ENCODE results near the gene POU6F1.
"Not testable (repeated sequence)": the region's sequence is repeated elsewhere in the genome, so short reads cannot be mapped to it uniquely, and the experiment has no call there.

Gene POU6F1

DNA sequence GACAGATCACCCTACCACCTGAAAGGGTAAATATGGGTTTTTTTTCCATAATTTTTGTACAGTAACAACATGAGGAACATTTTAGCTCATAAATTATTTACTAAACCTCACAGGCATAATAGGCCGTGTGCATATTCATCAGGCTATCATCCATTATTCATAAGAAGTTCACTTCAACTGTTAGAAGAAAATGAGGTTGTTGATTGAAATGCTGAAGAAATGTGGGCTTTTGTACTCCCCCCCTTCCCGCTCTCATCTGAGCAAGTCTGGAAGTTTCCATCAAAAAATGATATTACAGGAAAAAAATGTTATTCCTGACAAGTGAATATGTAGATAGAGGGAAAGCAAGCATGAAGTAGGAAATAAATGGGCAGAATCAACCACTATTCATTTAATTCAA is 7.9 kb upstream of the POU6F1 start:
- no peak for FAIRE-seq

DNA sequence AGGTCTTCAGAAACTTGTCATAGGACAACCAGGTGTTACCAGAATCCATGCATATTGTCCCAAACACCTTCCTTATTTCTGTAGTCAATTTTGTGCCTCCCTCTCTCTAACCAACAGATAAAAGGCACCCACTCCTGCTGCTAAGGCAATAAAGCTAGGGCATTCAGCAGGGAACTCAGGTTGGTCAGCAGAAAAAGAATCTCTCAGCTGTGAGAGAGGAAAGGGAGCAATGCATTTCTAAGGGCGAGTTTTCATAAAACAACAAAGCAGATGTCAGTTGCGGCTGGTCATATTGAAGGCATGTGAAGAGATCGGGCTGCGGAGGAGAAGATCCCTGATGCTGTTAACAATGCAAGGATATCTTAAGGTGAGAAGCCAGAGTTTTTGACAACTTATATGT is 7.4 kb upstream of the POU6F1 start:
- FAIRE-seq: no peak

GRCh38 chr12:51224625-51225024 is 6.8 kb upstream of the POU6F1 start:
- no peak for FAIRE-seq

- no peak for FAIRE-seq
Observed at GRCh38 chr12:51222461-51222860, 4.6 kb upstream of the POU6F1 start.

DNA sequence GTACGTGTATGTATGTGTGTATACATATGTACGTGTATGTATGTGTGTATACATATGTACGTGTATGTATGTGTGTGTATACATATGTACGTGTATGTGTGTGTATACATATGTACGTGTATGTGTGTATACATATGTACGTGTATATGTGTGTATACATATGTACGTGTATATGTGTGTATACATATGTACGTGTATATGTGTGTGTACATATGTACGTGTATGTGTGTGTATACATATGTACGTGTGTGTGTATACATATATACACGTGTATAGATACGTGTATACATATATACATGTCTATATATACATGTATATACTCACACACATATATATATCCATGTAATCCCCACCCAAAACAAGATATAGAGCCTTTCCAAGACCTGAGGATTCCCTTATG is 2.0 kb upstream of the POU6F1 start:
- FAIRE-seq: not testable (repeated sequence)

DNA sequence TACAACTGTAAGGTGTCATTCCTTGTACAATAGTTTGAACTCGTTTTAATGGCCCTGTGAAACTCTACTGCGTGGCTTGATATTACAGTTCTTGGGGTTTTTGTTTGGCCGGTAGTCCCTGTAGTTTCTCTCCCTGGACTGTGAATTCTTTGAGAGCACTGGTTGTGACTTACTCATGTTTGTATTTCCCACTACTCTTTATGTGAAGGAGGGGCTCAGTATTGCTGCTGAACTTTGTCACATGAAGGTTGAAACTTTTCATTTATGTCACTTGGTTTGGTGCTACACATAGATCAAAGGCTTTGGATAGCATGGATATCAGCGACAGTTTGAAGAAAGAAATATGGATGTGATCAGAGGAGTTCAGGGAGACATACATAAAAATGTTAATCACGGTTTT is 1.5 kb upstream of the POU6F1 start:
- FAIRE-seq: no peak

DNA sequence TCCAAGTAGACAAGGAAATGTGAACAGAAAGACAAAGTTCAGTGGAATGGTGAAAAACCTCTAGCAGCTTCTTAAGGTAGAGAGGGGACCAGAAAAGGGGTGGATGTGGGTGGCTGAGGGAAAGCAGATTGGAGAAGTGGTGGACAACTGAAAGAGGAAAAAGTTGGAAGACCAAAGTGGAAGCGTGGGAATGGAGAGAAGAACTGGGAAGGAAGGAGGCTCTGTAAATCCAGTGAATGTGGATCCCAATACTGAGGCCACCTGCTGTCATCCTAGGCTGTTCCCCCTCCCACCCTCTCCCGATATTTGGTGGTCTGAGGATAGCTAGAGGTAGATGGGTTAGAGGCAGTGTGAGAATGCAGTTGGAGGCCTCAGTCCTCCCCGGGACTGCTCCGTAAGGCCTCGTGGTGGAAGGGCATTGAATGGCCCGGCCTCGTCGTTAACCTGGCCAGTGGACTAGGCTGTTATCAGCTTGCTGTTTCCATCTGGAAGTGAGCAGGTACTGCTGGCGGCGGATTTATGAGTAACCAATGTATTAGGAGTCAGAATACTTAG is 822 bp upstream of the POU6F1 start:
- no peak for FAIRE-seq

GRCh38 chr12:51217133-51217967 is 512 bp downstream of the POU6F1 start:
- no peak for FAIRE-seq

DNA sequence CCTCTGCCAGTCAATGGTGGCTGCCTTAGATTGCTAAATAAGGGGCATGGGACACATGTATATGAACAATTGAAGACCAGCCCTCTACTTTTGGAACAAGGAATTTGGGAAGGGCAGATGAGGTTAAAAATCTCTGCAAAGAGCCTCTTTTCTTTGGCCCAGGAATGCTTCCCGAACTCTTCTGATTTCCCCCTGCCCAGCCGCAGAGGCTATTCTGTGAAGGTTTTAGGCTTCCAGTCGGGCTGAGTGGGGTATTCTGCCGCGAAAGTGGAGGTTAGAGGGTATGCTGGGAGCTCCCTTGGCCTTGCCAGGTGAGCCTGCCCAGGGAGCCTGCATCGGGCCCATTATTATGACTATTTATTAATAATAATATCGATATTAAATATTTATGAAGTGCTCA is 1.2 kb downstream of the POU6F1 start:
- no peak for FAIRE-seq

DNA sequence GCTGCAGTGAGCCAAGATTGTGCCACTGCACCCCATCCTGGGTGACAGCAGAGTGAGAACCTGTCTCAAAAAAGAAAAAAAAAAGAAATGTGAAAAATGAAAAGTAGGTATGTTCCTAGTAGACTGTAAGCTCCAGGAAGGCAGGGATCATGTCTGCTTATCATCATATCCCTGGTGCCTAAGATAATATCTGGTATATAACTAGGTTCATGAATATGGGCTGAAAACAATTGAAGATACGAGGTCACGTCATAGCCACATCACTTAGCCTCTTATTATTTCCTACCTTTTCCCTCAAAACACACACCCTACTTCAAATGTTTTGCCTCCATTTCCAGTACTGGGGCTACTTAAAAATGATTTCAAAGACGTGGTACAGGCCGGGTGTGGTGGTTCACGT is 3.0 kb downstream of the POU6F1 start:
- no peak for FAIRE-seq

- FAIRE-seq: no peak
Observed at GRCh38 chr12:51210690-51211395, 7.0 kb downstream of the POU6F1 start.

DNA sequence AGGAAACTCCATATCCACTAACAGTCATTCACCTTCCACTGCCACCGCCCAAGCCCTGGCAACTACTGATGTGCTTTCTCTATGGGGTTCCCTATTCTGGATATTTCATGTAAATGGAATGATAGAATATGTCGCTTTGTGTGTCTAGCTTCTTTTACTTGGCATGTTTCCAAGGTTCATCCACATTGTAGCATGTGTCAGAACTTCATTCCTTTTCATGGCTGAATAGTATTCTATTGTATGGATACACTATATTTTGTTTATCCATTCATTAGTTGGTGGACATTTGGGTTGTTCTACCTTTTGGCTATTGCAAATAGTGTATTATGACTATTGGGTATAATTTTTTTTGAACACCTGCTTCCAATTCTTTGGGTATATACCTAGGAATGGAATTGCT is 8.6 kb downstream of the POU6F1 start:
- no peak for FAIRE-seq

GRCh38 chr12:51208016-51208660 is 9.7 kb downstream of the POU6F1 start:
- FAIRE-seq: no peak

DNA sequence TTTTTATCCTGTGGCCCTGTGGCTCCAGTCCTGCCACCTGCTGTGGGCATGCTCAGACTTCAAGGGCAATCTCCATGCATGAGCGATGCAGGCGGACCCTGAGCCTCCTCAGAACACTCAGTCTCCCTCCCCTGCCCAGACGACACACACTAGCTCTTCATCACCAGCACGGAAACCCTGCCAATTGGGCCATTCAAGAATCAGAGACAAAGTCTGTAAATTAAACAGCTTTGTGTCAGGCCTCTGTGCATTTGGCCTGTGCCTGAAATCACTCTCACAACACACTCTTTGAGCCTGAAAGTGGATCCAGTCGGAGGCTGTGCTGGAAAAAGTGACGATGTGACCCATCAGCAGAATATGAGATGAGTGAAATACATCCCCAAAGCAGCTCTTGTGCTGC is 12.5 kb downstream of the POU6F1 start:
- no peak for FAIRE-seq

DNA sequence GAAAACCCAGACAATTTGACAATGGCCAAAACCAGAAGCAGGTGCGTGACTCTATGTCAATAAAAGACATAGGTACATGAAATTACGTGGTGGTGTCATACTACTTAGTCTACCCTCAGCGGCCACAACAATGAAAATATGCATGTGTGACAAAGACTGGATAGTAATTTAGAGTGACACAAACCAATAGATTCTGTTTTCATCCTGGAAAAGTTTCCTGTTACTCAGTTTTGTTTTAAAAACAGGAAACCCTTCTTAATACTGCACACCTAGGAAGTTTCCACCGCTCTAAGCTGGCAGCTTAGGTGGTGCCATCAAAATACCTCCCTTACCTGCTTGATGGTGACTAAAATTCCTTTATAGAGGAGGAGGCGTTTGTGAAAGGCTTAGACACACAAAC is 15.1 kb downstream of the POU6F1 start:
- FAIRE-seq: no peak

DNA sequence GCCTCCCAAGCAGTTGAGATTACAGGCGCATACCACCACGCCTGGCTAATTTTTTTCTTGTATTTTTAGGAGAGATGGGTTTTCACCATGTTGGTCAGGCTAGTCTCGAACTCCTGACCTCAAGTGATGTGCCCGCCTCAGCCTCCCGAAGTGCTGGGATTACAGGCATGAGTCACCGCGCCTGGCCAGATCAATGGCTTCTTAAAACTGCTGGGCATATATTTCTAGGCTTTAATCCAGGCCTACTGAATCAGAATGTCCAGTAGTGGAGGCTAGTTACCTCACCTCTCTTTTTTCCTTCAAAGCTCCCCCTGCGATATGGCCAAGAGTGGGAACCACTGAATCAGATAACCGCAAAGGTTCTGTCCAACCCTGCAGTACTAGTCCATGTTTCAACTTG is 17.1 kb downstream of the POU6F1 start:
- FAIRE-seq: no peak

DNA sequence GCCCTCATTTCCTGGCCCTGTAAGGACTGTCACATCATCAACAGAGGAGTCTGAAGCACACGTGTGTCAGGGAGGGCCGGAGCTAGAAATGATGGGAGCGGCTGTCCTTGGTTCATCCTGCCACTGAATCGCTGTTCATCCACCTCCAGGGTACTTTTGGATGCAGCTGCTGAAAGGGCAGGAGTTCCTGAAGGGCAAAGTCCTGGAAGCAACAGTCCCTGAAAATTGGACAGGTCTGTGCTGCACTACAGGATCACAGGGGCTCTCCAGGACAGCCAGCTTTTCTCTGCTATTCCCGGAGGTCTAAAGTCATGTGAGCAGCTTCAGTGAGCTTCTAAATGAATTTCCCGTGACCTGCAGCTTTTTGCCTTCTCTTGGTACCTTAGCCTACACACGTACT is 17.7 kb downstream of the POU6F1 start:
- FAIRE-seq: no peak

- no peak for FAIRE-seq
Observed at GRCh38 chr12:51199366-51199945, 18.4 kb downstream of the POU6F1 start.

DNA sequence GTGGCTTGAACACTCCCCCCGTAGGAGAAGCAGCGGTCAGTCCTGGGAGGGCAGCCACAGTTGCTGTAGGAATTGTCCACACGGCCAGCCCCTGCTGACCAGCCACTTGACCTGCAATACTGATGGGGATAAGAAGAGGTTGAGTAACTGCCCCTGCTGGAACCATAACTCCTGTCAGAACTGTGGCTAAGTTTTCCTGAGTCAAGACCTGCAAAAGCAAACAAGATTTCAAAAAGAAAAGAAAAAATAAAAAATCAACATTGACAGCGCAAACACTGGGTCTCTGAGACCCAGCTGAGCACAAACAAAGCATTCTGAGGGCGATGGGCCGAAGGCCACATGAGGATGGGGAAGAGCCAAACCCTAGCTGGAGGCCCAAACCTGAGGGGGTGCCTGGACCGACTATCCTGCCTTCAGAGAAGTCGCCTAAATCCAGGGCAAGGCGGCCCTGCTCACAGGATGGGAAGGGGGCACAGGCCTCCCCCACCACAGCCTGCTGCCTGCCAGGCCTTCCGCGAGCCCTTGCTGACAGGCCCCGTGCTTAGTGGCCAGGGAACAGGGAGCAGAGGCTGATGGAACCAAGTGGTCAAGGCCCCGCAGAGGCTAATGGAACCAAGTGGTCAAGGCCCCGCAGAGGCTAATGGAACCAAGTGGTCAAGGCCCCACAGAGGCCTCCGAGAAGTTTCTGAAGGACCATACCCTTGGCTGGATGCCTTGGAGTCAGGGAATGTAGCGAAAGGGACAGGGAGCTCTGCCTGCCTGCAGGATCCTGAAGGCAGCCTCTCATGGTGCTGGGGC is 19.1 kb downstream of the POU6F1 start:
- FAIRE-seq: no peak

GRCh38 chr12:51197736-51198567 is 19.9 kb downstream of the POU6F1 start:
- no peak for FAIRE-seq

GRCh38 chr12:51196547-51196946 is 21.3 kb downstream of the POU6F1 start:
- no peak for FAIRE-seq

DNA sequence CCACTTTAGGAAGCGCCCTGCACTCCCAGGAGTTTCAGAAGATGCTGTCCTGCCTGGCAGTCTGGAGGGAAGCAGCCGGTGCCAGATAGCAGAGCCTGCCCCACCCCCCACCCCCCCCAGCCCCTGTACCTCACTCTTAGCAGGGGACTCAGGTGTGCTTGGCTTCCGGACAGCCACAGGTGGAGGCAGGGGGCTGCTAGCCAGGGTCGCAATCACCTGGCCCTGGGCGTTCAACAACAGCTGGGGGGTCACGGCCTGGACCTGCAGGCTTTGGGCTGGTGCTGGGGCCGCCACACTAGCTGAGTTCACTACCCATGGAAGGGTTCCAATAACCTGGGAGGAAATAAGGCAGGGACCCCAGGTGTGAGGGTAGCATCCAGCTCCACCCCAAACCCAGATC is 22.0 kb downstream of the POU6F1 start:
- no peak for FAIRE-seq
